Activated T-cell treated with anti-CD3 and anti-CD28 coated beads, Interleukin-2, amount 50 U/mL, for 48 hours (primary cell): ENCODE measurements around the gene TSPAN13.
"Not testable (repeated sequence)": the region's sequence is repeated elsewhere in the genome, so short reads cannot be mapped to it uniquely, and the experiment has no call there.

ENCODE experiments used
- DNase-seq, 2 experiments: peaks; one replicate each; pipeline ENCODE4 v3.0.0-alpha.2; 2020

Gene TSPAN13

DNA sequence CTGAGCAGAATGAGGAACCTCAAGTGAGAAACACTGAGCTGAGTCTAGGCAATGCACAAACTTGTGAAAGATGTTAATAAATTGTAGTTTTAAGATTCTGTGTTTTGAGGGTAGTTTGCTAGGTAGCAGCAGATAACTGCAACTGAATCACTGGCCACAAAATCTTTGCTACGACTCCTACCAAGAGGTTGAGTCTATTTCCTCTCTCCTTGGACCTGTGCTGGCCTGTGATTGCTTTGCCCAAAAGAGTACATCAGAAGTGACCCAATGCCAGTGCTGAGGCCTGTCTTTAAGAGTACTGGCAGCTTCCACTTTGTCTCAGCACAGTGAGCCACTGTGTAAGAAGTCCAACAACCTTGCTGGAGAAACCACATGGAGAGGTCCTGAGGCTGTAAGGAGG lies 11.9 kb upstream of the TSPAN13 start:
- no peak for DNase-seq

DNA sequence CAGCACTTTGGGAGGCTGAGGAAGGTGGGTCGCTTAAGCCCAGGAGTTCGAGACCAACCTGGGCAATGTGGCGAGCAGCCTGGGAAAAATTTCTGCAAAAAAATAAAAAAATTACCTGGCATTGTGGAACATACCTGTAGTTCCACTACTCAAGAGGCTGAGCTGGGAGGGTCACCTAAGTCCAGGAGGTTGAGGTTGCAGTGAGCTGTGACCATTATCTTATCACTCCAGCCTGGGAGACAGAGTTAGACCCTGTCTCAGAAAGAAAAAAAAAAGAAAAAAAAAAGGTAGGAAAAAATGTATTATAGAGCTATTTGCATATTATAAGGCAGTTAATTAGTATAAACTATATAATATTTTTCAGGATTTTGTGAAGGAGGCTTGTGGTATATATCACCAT lies 11.0 kb upstream of the TSPAN13 start:
- DNase-seq, result no peak

DNA sequence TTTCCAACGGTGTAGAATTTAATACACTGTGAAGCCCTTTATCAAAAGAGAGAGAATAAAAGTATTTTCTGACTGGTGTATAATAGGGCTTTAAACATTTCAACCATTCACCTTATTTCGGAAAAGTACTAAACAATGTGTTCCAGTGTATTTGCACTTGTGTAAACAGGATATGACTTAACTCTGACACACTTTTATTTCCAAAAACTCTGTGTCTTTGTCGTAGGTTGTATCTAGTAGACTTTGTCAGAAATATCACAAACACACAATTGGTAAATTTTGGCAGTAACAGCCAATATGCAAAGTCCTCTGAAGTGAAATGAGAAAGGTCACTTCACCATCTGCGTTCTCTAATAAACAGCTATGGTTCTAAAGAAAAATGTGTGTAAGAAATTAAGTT lies 10.3 kb upstream of the TSPAN13 start:
- no peak for DNase-seq

DNA sequence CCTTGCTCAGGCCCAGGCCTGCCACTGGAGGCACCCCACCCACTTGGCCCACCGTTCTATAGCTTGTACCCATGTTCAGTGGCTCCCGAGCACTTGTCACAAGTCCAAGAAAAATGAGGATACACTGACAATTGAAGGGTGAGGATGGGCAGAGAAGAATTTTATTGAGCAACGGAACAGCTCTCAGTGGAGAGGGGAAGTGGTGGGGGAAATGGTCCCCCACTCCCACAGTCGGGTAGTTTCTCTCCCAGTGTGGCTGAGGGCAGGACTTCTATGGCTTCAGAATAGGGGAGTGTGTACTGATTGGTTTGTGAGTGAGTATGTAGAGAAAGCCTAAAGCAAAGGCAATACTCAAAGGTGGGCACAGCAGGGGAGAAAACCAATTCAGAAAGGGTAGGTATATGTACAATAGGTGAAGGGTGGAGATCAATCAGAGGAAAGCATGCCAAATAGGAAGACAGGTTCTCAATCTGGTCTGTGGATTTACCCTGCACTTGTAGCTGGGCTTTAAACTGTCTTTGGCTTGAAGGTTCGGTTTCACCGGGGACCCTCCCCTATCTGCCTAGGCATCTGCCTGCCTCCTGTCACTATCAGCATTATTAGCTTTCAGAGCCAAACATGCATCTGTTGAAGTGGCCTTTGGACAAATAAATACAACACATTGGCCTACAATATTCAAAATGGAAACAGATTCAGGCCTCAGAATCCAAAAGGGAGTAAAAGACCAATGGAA lies 8.9 kb upstream of the TSPAN13 start:
- no peak for DNase-seq

DNA sequence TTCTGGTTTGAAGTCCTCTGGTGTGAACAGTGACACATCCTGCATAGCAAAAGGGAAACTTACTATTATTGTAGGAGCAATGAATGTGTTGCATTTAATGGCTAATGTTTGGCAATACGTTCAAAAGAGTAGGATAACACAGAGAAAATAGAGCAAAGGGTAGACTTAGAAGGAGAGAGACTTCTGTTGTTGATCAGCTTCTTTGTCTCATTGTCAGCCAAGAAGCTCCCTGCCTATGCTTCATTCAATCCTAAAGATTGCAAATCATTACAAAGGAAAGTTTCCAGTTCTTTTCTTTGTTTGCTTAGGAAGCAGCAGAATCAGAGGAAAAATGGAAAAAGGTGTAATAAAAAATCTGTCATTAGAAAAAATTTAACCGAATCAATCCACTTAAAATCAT lies 7.9 kb upstream of the TSPAN13 start:
- DNase-seq, result no peak

DNA sequence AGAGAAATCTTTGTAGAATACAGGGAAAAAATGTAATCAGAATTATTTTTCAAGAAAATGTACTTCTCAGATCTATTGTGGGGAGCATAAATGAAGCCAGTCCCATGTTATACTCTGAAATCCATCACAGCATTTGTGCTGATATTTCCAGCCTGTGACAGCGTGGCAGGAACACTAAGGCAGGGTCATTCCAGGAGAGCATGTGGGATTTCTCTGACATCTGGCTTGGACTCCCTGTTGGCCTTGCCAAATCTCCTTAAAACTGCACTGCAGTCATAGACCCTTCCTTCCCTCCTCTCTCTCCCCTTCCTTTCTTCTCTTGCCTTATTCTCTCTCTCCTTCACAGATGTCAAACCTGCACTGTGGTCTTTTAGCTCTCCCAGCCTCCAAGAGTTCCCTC lies 6.5 kb upstream of the TSPAN13 start:
- no peak for DNase-seq

DNA sequence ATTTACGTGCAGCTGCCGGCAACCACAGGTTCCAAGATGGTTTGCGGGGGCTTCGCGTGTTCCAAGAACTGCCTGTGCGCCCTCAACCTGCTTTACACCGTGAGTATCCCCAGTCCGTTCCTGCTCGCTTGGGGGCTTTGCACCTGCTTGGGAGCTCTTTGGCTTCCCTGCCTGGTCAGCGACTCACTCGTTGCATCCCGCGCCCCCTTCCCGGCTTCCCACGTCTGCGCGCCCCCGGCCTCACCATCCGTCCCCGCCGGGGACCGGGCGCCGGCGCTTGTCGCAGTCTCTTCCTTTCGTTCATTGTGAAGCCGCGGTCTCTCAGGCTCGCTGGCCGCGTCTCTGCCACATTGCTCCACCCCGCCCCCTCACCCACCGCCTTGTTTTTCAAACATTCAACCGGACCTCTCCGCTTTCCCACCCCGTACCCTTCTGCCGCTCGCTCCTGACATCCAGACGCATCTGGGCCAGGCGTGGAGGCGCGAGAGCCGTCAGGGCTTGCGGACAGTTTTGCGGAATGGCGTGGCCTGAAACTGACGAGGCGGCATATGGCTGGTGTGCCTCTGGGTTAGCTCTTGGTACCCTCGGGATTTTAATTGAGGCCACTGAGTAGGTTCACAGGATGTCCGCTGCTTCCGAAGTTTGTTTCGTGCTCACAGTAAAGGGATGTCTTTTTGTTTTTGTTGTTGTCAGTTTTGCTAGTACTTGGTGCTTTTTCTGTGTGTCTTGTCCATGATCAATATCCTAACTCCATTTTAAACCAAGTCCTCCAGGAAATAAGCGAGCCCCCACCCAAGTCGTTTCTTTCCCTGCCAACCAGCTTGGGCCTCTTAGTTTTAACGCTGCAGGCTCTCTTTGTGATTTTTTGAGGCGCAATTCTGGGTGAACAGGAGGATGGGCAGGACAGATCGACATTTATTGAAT lies 639 bp downstream of the TSPAN13 start:
- peak; percentile 35 to 42 for DNase-seq

DNA sequence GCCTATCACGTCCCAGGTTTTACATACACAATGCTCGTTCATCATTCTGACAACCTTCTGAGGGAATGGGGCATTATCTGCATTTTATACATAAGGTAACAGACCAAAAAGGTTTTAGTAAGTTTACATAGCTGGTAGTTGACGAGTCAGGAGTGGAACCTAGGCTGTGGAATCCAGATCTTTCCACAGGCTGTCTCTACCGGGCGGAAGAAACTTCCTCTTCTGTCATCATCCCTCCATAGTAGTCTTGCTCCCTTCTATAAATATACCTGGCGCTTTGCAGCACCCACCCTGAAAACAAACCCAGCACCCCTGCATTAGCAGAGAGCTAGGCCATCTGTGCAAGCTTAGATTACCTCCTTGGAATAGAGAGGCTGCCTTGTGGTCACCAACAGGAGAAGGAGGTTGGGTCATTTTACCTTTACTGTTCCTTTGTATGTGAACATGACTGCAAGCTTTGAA lies 1.3 kb downstream of the TSPAN13 start:
- no peak for DNase-seq

DNA sequence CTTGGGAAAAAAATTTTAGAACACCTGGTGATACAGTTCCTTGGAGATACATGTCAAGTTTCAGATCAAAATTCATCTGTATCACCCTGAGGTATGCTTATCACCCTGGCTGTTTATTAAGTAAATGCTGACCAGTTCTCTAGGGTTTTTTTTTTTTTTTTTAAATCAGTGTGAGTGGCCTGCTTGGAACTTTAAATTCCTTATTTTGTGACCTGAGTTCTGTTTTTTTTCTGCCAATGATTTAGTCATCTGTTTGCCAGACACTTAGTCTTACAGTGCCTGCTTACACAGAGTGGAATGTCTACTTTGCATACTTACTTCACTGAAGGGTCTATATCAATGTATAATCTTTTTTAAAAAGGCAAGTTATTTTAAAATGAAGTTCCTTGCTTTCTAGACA lies 1.8 kb downstream of the TSPAN13 start:
- no peak for DNase-seq

DNA sequence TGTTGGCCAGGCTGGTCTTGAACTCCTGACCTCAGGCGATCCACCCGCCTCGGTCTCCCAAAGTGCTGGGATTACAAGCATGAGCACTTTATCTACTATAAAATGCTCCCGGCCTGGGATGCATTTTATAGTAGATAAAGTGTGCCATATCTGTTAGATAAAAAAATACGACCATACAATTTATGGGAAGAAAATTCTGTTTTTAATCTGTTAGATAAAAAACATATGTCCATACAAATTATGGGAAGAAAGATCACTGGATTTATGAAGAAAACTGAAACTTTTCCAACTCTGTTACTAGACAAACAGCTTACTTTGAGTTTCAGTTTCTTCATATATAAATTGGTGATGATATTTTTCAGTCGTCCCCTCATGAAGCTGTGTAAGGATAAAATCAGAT lies 4.5 kb downstream of the TSPAN13 start:
- no peak for DNase-seq

DNA sequence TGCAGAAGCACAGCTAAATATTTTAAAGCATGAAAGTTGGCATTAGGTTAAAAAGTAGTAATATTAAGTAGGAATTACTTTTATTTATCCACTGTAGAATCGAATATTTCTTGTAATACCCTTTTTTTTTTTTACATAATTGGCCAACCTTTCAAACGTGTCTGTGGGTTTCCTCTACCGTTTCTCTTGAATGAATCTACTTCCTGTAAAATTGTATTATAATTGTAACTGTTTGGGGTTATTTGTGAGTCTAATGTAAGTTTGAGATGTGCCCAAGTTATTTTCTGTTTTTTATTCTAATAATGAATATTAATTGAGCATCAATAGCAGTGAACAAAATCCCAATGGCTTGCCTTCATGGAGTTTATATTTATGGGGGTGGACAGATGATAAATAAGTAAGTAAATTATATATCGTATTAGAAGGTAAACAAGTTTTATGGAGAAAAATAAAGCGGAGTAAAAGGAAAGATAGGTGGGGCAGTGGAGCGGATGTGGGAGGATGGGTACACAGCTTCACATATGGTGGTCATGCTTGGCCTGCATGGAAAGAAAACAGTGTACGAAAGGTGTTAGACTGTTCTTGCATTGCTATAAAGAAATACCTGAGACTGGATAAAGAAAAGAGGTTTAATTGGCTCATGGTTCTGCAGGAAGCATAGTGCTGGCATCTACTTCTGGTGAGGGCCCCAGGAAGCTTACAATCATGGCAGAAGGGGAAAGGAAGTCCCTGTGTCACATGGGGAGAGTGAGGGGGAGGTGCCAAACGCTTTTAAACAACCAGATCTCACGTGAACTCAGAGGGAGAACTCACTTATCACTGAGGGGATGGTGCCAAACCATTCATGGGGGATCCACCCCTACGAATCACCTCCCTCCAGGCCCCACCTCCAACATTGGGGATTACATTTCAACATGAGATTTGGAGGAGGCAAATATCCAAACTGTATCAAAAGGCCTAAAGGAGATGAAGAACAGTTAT lies 5.4 kb downstream of the TSPAN13 start:
- DNase-seq, result no peak

DNA sequence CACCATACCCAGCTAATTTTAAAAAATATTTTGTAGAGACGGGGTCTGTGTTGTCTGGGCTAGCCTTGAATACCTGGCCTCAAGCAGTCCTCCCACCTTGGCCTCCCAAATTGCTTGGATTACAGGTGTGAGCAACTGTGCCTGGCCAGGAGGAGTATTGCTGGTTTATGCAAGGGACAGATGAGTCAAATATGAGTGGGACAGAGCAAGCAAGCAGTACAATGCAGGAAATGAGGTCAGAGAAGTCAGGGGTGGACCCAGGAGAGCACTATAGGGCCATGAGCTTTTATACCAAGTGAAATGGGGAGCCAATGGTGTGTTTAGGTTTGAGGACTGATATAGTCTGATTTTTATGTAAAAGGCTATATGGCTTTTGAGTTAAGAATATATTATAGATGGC lies 6.3 kb downstream of the TSPAN13 start:
- DNase-seq, result no peak

DNA sequence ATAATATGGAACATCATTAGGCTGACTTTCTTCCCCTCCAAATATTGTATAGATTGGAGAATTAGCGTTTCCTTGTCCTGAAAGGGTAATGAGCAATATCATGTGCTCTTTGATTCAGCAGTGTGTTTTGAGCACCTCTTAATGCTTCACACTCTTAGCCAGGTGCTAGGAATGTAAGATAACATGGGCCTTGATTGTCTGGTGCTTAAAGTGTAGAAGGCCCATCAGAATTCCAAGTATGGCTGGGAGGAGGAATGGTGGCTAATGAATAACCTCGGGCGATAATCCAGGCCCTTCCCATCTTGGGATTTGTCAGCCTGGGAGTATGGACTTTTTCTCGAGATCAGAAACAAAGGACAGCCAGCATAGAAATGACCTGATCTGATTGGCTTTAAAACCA lies 8.6 kb downstream of the TSPAN13 start:
- no peak for DNase-seq

DNA sequence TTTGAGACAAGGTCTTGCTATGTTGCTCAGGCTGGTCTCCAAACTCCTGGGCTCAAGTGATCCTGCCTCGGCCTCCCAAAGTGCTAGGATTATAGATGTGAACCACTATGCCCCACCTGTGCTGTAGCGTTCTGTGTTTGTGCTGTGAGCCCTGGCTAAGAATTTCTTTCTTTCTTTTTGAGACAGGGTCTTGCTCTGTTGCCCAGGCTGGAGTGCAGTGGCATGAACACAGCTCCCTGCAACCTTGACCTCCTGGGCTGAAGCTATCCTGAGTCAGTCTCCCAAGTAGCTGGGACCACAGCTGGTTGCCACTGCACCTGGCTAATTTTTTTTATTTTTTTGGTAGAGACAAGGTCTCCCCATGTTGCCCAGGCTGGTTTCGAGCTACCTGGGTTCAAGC lies 11.4 kb downstream of the TSPAN13 start:
- no peak for DNase-seq

DNA sequence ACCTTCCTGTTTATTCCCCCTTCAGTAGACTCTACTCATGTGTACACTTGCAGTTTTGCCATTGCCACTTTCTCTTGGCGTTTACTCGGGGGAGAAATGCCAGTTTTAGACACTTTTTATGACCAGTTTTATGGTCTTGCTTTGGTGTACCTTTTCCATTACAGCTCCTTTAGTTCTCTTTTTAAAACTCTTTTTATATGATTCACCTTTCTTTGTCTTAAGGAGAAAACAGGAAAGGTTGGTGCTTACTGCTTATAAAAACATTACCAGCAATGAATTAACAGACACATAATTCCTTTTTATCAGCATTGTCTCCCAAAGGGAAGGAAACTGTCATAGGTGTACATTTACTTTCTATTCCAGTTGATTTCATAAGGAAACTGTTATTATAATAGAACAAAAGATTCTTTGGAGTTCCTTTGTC lies 11.9 kb downstream of the TSPAN13 start:
- DNase-seq, result no peak

DNA sequence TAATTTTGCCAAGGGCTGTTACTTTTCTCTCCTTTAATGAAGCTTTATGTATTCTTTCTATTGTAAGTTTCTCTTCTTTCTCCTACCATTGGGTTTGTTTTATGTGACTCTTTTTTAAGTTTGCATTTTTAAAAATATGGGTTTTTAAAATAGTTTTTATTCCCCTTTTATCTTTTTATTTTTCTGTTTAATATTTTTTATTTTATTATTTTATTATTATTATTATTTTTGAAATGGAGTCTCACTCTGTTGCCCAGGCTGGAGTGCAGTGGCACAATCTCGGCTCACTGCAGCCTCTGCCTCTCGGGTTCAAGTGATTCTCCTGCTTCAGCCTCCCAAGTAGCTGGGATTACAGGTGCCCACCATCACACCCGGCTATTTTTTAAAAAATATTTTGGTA lies 16.4 kb downstream of the TSPAN13 start:
- not testable (repeated sequence) for DNase-seq

DNA sequence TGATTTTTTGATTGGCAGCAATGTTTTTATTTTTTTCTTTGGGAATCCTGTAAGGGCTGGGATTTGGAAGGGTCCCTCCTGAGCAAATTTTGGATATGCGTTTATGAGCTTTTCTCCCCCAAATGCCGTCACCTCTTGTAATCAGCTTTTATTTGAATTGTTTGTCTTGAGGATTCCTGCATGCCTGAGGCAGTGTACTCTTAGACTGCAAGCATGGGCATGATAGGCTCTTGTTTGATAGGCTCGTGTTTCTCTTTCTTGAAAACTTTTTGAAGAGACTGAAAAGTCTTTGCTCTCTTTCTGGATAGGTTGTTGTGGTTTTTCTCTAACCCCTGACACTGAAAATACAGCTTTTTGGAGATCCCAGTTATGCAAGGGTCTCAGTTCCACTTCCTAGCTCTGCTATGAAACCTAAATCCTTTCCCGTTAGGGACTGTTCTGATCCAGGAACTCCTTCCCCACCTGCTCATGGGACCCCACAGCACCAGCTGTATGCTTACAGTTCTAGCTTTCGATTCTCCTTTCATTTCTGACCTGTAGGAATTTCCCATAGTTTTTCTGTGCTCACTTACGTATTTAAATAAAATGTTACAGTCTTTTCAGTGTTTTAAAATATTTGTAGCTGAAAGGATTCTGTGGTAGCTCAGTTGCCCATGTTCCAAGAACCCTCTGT lies 17.2 kb downstream of the TSPAN13 start:
- no peak for DNase-seq

DNA sequence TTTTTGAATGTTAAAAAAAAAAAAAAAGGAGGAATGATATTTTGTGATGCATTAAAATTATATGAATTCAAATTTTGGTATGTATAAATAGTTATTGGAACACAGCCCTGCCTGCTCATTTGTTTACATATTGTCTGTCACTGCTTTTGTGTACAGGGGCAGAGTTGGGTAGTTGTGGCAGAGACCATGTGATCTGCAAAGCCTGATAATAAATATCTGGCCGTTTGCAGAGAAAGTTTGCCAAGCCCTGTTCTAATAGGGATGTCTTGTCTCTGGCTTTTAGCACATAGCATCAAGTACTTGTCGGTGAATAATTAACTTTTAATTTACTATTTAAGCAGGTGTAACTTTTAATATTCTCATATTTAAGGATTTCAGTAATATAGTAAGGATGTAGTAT lies 19.8 kb downstream of the TSPAN13 start:
- DNase-seq, result no peak

DNA sequence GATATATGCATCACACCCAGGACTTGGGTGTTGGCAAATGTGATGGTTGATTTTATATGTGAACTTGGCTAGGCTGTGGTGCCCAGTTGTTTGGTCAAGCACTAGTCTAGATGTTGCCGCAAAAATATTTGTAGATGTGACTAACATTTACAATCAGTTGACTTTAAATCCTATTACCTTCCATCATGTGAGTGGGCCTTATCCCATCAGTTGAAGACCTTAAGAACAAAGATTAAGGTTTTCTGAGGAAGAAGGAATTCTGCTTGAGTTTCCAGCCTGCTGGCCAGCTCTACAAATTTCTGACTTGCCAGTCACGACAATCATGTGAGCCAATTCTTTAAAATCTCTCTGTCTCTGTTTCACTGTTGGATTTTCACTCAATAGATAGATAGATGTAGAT lies 20.3 kb downstream of the TSPAN13 start:
- no peak for DNase-seq

DNA sequence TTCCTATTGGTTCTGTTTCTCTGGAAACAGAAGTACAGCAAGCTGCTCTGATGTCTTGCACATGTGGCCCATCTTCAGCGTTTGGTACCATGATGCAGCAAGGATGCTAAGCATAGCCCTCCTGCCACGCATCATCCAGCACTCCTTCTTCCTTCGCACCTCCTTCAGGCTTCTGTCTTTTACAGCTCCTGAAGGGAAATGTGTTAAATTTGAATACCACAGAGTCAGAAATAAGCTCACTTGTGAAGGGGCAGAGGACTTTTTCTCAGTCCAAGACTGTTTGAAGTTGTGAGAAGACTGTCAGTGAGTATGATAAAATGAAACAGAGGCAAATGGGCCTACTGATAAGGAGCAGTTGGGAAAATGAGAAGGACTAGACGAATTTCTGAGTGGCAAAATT lies 20.7 kb downstream of the TSPAN13 start:
- no peak for DNase-seq

DNA sequence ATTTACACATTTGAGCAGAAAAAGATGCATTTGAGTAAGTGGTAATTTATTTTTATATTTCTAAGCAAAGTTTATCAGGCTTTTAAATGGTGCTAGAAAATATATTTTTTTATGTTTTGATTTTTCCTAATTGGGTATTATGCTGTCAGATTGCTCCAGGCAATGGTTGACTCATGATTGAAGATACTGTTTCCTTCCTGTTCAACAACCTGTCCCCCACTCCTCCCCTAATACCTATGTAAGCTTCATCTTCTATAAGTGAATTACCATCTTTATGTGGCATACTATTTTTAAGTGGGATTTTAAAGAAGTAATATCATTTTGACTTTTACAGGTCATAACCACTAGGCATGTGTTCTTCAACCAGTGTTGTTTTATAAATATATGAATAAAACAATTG lies 21.4 kb downstream of the TSPAN13 start:
- no peak for DNase-seq

DNA sequence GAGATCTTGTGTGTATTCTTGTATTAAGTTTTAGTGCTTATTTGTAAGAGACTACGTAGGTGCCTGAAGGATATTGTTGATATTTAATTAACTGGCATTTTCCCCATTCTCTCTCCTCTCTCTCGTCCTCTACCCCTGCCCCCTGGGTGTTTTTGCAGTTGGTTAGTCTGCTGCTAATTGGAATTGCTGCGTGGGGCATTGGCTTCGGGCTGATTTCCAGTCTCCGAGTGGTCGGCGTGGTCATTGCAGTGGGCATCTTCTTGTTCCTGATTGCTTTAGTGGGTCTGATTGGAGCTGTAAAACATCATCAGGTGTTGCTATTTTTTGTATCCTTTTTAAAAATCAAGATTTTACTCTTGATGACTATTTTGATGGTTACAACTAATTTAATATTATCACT lies 22.5 kb downstream of the TSPAN13 start:
- DNase-seq, result no peak
